M059J (cell line): ENCODE measurements around the gene COA4. TPM values are rescaled to one million over a fixed set of nuclear protein-coding genes. Genes with fewer than 3 reads are reported as not detected.

ENCODE experiments used
- DNase-seq: peaks from one replicate; pipeline ENCODE4 v3.0.0-alpha.2; 2012; ENCODE audit warnings: low read depth
- total RNA-seq: library from RNA; depleted of rRNA; stranded (reverse); fragments of >200 nt; shearing (Covaris generic); gene quantifications from 2 replicates; pipeline ENCODE4 v1.2.3, GENCODE V29; 2014; rRNA removed

The COA4 gene
- total RNA-seq, 1 experiment from 2014 or later: 124 TPM

GRCh38 chr11:73866095-73866579 is 10.5 kb downstream of the COA4 start:
- DNase-seq: no peak

GRCh38 chr11:73862986-73863385 is 13.7 kb downstream of the COA4 start:
- no peak for DNase-seq

GRCh38 chr11:73860202-73860601 is 16.4 kb downstream of the COA4 start:
- DNase-seq: no peak

DNA sequence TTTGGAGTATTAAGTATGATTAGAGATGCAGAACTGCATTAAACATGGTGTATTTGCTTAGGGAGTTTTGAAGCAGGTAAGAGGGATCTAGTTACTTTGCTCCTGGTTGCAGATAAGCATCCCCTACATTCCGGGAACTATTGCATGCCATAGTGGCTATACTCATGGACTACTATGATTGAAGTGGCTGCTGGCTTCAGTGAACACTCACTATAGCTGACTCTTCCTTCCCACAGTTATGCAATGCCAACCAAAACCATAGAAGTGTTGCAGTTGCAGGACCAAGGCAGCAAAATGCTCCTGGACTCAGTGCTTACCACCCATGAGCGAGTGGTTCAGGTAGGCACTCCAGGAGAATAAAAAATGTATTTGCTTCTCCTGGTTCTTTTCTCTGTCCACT is 17.0 kb downstream of the COA4 start:
- DNase-seq: no peak

- DNase-seq: no peak
These were observed 20.5 kb downstream of the COA4 start for GRCh38 chr11:73856031-73856567.

DNA sequence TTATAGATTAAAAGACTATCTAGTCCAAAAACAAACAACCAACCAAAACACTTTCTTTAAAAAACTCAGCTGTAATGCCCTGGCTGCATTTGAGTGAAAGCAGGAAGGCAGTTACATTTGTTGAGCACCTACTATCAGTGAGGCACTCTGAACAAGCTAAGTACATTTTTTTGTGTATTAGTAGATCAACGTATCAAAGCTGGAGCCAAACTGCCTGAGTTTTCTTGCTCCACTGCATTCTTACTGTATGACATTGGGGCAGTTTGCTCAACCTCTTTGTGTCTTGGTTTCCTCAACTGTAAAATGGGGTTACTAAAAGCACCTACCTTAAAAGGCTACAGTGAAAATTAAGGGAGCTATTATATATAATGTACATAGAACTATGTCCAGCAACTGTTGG is 22.0 kb downstream of the COA4 start:
- no peak for DNase-seq

- DNase-seq: no peak
These were observed 24.6 kb downstream of the COA4 start for GRCh38 chr11:73852049-73852448.

DNA sequence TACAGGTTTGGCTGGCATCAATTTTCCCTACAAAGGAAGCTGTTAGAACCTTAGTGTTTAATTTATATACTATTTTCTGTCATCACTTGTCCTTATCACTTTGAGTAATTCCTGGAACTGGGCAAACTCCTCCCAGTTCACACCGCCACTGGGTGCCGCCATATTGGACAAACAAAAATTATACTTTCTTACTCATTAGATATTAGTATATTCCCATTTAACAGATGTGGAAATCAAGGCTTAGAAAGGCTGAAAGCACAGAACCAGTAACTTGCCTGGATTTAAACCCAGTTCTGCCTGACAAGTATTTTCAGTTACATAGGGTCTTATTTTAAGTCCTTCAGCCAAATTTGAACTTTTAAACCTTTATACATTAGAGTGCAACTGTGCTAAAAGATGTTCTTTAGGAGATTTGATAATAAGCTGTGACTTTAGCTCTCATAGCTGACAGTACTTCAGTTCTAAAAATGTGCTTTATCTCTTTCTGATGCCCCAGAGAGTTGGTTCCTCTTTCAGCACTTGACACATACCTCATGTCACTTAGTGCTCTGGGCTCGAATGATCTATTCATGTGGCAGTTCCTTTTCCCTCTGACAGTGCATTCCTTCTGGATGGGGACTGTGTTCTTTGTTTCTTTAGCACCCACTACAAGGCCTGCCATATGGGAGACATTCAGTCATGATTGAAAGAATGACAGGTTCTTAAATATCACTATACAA is 25.4 kb downstream of the COA4 start:
- DNase-seq: no peak

GRCh38 chr11:73839123-73839457 is 37.6 kb downstream of the COA4 start:
- no peak for DNase-seq

DNA sequence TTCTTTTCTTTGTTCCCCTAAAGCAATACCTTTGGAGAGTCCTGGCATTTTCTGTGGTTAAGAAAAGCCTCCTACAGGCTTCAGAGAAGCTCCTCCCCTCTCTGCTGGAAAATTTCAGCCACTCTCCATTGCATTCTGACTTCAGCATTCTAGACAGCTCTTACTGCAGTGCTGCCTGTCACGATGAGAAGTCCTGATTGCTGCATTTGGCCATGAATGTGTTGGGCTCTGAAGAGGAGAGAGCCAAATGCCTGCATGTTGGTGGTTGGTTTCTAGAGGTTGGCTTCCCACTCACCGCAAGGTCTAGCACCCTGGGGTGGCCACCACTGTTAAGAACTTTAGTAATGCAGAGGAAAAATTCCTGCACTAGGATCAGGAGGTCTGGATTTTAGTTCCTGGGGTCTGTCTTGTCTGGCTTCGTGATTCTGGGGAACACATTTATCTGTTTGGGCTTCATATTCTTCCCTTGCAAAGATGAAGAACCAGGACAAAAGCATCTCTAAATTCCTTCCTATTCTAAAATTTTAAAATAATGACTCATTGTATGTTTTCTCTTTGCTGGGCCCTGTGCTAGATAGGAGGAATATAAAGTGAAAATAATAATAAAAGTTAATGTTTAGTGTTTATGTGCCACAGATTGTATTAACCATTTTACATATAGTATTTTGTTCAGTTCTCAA is 38.1 kb downstream of the COA4 start:
- peak; percentile 72 for DNase-seq

DNA sequence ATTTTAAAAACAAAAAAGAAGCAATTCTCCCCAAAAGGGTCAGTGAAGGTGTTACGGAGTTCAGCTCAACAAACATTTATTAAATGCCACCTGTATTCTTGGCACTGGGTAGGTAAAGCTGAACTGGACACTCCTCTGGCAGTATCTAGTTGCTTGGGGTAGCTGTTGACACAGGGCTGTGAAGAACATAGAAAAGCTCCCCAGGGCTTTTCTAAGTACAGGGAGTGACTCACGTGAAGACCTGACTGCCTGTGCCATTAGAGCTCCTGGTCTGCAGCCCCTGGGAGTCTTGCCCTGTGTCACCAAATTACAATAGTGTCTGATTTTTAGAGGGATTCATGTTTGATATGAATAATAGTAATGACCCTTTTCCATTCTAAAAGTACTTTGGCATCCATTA is 43.6 kb downstream of the COA4 start:
- DNase-seq: peak; percentile 13

- DNase-seq: no peak
These were observed 46.4 kb downstream of the COA4 start for GRCh38 chr11:73830261-73830660.

Other genes starting within 250 kb of the COA4 start
- 0.76 TPM in 1 of 2 replicates, not detected in the other for gene PLEKHB1, start 230.3 kb downstream of the COA4 start, total RNA-seq
- 87.9 and 89.7 TPM in 2 replicates for gene RAB6A, start 115.8 kb downstream of the COA4 start, total RNA-seq
- 57.7 and 88.5 TPM in 2 replicates for gene MRPL48, start 89.0 kb downstream of the COA4 start, total RNA-seq
- 10.0 and 17.4 TPM in 2 replicates for gene PAAF1, start 153 bp upstream of the COA4 start, total RNA-seq
- gene DNAJB13, start 74.2 kb upstream of the COA4 start, total RNA-seq: not detected in 2 replicates
- gene UCP2, start 106.0 kb upstream of the COA4 start, total RNA-seq: 21.4 and 28.0 TPM in 2 replicates
- gene UCP3, start 132.2 kb upstream of the COA4 start, total RNA-seq: 0.10 and 0.15 TPM in 2 replicates